HG03521 (cell line): ENCODE measurements around the gene HRH1.
"Not testable (repeated sequence)": the region's sequence is repeated elsewhere in the genome, so short reads cannot be mapped to it uniquely, and the experiment has no call there.

ENCODE experiments used
- ATAC-seq: cut with Tn5 transposase; IDR thresholded peaks from one replicate; pipeline ENCODE4 v1.9.1; 2021; ENCODE audit warnings: mild to moderate bottlenecking, moderate library complexity; ENCODE audit not compliant: unreplicated experiment

Gene HRH1, protein sequence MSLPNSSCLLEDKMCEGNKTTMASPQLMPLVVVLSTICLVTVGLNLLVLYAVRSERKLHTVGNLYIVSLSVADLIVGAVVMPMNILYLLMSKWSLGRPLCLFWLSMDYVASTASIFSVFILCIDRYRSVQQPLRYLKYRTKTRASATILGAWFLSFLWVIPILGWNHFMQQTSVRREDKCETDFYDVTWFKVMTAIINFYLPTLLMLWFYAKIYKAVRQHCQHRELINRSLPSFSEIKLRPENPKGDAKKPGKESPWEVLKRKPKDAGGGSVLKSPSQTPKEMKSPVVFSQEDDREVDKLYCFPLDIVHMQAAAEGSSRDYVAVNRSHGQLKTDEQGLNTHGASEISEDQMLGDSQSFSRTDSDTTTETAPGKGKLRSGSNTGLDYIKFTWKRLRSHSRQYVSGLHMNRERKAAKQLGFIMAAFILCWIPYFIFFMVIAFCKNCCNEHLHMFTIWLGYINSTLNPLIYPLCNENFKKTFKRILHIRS

DNA sequence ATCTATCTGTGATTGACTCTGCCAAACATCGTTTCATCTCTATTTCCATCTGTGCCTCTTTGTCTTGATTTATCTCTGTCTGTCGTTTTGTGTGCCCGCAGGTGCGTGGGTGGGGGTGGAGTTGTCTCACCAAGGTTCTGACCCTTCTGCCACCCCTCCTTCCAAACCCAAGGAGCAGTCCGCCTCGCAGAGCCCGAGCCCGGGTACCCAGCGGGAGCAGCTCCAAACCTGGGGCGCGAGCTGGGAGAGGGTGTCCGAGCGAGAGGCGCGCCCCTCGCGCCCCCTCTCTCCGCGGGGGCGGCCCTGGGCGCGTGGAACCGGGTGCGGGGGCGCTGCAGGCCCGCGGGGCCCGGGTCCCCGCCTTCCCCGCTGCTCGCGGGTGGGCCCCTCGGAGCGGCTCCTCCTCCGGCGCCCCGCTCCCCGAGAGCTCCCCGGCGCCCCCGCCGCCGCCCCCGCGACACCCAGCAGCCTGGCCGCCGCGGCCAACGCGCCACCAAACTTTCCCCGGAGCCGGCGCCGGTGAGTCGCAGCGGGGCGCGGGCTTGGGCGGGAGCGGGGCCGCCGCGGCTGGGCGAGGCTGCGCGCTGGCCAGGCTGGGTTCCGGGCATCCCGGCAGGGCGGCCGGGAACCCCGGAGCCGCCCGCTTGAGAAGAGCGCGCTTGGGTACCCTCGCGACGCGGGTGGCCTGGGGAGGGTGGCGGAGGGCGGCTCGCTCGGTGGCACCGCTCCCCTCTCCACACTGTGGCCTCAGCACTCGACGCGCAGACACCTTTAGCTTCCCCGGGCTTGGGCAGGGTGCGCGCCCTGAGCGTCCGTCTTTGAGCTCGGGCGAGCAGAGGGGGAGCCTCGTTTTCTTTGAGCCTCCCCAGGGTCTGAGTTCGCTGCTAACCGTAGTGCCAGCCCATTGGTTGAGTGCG lies at the start of gene HRH1:
Gene HRH1 (plus strand): TSS at position 458 of the 917 bp plus-strand sequence. CDS start 104,545 bp downstream, outside the sequence.
- no peak for ATAC-seq

DNA sequence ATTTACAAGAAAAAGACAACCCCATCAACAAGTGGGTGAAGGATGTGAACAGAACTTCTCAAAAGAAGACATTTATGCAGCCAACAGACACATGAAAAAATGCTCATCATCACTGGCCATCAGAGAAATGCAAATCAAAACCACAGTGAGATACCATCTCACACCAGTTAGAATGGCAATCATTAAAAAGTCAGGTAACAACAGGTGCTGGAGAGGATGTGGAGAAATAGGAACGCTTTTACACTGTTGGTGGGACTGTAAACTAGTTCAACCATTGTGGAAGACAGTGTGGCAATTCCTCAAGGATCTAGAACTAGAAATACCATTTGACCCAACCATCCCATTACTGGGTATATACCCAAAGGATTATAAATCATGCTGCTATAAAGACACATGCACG lies 41.0 kb upstream of the HRH1 start:
- not testable (repeated sequence) for ATAC-seq

DNA sequence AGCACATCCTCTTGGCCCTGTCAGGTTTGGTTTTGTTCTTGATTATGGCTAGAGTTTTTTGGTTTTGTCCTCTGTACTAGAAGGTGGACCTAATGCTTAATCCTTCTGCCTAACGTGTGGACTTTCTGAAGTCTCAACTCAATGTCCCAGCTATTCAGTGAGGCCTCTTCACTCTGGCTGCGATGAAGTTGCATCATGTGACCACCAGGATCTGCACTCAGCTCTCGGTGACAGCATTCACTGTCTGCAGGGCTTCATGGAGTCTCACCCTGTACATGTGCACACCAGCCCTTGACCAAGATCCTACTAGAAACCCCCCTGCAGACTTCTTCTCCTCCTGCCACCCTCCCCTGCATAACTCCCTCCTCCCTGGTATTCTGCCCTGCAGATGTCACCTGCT lies 38.7 kb upstream of the HRH1 start:
- no peak for ATAC-seq

DNA sequence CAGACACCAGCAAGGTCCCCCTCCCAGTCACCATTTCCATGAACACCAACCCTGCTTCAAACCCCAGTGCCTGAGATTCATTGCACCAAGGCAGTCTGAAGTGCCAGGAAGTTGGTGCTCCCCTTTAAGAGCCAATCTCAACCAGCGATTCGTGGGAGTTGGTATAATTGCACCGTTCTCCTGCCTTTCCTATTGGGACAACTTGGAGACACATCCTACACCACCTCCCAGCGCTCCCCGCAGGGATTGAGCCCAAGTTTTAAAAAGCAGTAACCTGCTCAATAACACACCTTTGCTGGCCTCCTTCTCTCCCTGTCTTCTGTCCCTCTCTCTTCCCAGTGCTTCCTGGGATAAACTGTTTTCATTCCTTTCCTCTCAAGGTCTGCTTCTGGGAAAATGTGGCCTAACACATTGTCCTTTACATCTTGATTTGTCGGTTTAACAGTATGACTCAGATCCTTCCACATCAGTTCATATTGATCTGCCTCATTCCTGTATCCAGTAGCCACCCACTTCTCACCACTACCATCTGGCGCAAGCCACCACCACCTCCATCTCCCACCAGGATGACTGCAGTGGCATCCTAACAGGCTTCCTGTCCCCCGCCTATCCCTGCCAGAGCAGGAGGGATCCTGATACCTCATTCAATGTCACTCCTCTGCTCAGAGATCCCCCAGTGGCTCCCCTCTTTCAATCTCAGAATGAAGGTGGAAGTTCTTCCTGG lies 37.8 kb upstream of the HRH1 start:
- no peak for ATAC-seq

DNA sequence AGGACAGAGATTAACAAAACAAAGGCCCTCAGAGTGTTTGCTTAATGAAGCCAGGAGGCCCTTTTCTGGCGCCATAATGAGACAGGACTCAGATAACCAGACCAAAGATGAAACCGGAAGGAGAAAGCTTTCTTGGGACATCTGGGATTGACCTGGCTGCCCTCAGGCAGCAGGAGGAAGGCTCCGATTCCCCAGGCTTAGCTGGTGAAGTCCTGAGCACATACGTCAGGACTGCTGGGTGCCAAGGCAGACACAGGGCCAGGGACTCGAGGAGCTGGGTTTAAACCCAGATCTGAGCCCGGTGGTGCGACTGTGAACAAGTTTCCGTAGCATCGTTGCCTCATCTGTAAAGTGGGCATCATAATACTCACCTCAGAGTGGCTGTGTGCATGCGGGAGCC lies 36.7 kb upstream of the HRH1 start:
- no peak for ATAC-seq

DNA sequence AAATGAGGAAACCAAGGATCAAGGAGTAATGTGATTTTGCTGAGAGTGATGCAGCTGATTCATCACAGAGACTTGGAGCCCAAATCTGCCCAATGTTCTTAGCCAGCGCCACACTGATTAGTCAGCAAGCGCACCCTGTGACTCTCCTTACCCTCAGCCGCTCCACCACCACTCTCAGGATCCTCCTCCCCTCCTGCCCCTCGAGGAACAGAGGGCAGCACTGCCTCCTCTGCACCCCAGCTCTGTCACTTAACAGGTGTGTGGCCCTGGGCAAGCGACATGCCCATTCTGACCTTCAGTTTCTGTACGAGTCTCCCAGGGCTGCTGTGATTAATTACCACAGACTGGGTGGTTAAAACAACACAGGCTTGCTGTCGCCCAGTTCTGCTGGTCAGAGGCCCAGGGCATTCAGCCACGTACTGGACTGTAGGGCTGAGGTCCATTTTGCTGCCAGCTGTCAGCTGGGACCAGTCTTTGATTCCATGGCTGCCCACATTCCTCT lies 36.1 kb upstream of the HRH1 start:
- ATAC-seq: no peak

DNA sequence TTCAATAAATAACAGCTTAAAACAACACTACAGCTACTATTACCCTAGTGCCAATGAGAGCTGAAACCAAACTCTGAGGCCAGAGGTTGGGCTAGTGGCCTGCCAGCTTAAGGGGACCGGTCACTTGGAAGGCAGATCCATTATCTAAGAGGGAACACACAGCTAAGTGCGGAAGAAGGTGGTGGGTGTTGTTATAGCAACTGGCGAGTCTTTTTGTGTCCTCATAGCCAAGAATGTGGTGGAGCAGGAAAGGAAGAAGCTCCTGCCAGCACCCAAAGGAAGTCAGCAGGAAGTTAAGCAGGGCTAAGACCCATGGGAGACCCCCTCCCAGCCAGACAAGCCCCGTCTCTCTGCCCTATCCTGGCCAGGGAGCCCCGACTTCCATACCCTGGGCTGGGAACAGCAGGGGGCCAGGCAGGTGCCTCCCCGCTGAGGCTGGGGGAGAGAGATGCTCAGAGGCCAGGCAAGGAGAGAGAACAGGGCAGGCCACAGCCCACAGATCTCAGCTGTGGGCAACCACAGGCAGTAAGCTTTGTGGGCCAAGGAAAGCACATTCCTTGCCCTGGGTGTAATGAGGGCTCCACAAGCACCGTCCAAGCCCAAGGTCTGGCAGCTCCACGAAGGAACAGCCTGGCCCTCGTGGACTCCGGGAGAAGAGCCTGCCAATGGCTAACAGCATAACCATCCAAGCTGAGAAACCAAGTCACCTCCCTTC lies 34.0 kb upstream of the HRH1 start:
- no peak for ATAC-seq

DNA sequence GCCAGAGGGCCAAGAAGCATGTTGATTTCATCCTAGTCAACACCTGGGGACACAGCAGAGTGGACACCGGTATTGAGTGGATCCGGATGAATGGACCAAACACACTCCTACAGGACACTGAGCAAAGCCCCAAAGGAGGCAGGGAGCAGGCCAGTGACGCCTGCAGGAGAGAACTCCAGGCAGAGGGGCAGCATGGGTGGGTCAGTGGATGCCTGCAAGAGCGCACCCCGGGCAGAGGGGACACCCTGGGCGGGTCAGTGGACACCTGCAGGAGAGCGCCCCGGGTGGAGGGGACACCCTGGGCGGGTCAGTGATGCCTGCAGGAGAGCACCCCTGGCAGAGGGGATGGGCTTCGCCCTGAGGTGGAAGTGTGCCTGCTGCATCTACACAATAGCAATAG lies 27.6 kb upstream of the HRH1 start:
- no peak for ATAC-seq

DNA sequence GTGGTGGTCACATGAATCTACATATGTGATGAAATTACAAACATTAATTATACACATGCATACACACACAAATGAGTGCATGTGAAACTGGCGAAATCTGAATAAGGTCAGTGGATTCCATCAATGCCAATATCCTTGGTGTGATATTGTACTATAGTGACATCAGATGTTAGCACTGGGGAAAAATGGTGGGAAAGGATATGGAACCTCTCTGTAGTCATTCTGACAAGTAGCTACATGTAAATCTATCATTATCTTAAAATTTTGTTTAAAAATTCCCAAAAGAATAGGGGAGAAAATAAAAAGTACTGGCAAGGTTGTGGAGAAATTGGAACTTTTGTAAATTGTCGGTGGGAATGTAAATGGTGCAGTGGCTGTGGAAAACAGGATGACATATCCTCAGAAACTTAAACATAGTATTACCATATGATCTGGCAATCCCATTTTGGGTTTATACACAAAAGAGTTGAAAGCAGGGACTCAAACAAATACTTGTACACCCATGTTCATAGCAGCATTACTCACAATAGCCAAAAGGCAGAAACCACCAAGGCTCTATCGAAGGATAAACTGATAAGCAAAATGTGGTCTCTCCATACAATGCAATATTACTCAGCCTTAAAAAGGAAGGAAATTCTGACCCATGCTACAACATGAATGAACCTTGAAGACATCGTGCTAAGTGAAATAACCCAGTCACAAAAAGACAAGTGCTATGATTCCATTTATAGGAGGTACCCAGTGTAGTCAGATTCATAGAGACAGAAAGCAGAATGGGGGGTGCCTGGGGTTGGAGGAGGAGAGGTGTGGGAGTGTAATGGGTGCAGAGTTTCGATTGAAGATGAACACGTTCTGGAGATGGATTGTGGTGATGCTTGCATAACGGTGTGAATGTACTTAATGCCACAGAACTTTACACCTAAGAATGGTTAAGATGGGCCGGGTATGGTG lies 25.3 kb upstream of the HRH1 start:
- ATAC-seq: no peak

DNA sequence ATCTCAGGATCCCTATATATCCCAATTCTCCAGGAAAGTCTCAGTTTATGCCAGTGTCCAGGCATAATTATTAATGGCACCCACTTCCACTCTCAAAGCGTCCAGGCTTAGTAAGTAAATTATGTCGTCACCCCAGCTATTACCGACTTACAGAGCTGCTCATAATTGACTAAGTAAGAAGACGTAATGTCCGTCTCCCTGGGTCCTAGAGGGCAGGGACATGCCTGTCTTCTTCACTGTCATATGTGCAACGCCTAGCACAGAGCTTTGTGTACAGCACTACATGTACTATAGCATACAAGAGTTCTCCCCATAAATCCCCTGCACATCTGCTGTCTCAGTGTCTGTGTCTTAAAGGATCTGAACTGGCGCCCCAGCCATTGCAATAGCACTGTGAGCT lies 23.9 kb upstream of the HRH1 start:
- no peak for ATAC-seq

DNA sequence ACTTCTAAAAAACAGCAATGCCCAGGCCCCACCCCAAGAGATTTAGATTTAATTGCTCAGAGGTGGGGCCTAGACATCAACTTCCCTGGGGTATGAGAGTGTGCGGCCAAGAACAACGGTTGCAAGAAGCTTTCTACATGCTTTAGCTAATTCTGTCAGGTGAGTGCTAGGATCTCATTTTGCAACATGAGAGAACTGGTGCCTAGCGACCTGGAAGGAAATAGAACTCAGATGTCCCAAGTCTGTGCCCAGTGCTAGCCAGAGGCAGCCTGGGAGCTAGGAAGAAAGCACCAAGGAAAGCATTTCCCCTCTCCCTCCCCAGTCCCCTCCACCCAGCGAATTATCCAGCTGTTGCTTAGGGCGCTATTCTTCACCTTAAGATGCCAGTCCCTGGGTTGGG lies 22.9 kb upstream of the HRH1 start:
- ATAC-seq: no peak

DNA sequence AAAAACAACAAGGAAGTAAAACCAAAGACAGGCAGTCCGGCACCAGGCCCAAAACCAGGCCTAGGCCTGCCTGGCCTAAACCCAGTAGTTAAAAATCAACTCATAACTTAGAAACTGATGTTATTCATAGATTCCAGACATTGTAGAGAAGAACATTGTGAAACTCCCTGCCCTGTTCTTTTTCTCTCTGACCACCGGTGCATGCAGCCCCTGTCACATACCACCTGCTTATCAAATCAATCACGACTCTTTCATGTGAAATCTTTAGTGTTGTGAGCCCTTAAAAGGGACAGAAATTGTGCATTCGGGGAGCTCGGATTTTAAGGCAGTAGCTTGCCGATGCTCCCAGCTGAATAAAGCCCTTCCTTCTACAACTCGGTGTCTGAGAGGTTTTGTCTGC lies 22.4 kb upstream of the HRH1 start:
- ATAC-seq: not testable (repeated sequence)

DNA sequence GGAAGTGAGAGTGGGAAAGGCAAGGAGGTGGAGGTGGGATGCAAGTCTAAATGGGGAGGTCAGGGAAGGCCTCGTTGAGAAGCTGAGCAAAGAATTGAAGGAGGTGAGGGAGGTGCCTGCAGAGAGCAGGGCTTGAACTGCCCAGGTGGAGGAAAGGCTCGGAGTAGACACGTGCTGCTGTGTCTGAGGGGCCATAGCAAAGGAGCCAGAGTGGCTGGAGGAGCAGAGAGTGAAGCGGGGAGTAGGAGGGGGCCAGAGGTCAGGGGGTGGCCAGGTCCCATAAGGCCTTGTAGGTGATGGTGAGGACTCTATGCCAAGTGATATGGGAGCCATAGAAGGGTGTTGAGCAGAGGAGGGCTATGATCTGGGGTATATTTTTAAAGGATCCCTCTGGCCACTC lies 21.4 kb upstream of the HRH1 start:
- ATAC-seq: no peak

DNA sequence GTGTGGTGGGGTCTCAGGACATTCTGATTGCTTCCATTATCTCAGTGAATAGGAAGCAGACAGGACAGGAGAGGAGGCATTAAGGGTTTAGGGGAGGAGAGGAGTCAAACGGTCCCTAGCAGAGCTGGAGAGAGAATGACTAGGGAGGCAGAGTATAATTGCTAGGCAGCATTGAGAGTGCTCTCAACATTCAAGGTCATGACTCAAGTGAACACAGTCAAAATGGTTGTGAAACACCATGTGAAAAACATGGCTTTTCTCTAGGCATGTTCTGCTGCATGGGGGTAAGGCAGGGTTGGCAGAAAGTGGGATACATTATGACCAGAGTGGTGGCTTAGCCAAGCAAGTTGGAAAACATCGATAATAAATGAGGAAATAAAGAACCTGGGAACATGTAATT lies 19.5 kb upstream of the HRH1 start:
- no peak for ATAC-seq

DNA sequence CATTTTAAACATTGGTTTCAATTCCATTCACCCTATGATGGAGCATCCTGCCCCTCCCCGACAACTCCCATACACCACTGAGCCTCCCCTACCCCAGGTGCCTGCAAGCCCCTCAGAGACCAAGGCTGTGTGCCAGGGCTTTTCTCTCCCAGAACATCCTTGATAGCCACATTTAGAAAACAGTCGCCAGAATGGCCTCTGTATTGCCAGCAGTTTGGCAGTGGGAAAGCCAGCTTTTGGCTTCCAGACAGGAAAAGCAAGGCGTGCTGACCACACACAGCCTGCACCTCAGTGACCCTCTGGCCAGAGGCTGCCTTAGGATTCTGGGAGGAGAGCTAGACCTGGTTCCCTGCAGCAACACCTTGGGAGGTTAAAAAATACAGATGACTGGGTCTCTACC lies 18.2 kb upstream of the HRH1 start:
- no peak for ATAC-seq

DNA sequence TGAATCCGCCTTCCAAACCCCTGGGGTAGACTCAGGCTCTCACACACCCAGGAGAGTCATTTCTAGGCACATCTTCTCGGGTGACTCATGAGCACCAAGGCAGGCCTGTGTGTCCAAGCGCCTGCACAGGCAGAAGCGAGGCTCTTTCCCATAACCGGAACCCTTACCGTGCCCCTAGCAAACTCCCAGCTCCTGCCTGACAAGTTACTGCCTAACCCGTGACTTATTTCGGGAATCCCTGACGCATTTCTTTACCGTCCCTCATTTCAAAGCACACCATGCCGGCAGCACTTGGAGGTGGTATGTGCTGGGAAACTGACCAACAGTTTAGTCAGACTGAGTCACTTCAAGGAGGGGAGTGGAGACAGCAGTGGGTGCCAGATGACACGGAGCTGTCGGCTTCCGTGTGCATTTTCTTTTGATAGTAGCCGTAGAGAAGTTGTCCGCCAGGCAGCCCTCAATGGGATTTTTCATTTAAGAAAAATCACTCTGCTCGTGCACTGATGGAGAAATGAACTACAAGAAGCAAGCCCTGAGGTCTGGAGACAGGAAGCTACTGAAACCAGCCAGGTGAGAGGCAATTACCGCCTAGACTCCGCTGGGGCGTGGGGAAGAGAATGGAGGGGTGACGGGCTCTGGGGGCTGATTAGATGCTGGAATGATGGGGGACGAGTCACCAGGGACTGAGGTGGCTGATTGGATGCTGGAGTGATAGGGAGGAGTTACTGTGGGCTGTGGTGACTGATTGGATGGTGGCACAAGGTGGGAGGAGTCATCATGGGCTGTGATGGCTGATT lies 17.3 kb upstream of the HRH1 start:
- ATAC-seq: no peak

DNA sequence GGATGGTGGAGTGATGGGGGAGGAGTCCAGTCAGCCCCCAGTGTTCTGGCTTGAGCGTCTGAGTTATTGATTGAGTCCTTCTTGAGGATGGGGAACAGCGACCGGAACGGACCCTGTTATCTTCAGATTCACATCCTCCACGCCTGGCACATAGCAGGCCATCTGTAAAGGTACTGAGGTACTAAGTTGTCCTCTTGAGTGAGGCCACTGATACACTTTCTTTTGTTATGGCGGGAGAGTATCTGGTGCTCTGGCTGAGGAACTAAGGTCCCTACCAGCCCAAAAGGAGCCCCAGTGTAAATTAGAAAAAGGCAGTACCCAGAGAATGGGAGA lies 16.7 kb upstream of the HRH1 start:
- no peak for ATAC-seq

DNA sequence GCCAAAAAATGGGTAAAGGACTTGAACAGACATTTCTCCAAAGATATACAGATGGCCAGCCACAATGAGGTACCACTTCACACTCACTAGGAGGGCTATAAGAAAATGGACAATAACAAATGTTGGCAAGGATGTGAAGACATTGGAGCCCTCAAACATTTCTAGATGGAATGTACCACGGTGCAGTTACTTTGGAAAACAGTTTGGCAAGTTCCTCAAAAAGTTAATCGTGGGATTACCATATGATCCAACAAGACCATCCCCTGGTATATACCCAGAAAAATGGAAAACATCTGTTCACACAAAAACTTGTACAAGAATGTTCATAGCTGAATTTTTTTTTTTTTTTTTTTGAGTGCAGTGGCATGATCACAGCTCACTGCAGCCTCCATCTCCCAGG lies 15.9 kb upstream of the HRH1 start:
- ATAC-seq: no peak
